ENCODE results near the gene GABRB1.

GABRB1 gene

GRCh38 chr4:47032405-47033106, 1.2 kb downstream of the GABRB1 start:
- H3K4ac ChIP-seq (ENCODE audit: low read depth in 1 of 2, low read length in 2 of 2) = peak overlapping the region in 1 of 2 experiments; percentile 55
- H3K23ac ChIP-seq (ENCODE audit: low read length in 2 of 2) = no peak overlapping the region
- peak overlapping the region in 1 of 2 experiments; percentile 29 for H2BK12ac ChIP-seq (ENCODE audit: low read length in 2 of 2)
- no peak overlapping the region for H3K14ac ChIP-seq (ENCODE audit: low read length in 2 of 2)
- H3K27me3 ChIP-seq (ENCODE audit: control insufficient read depth in 1 of 2, insufficient read depth in 1 of 2, low read length in 2 of 2) = peaks cover 0 to 54% of the 10 kb centered on the region in 2 experiments
- no peaks in the 10 kb centered on the region for H3K79me1 ChIP-seq (replicated peaks; ENCODE audit: low read length, poor library complexity, severe bottlenecking)
- H2BK120ac ChIP-seq (ENCODE audit: low read depth, low read length) = no peak overlapping the region
- no peaks in the 10 kb centered on the region for H3K36me3 ChIP-seq (ENCODE audit: control insufficient read depth in 1 of 2, insufficient read depth in 2 of 2, low read depth in 1 of 2, low read length in 2 of 2)
- H3K9ac ChIP-seq (ENCODE audit: low read length) = peak overlapping the region; percentile 21
- peak overlapping the region; percentile 52 for H4K8ac ChIP-seq (ENCODE audit: low read length)
- peak; percentile 79 for DNase-seq
- H2BK5ac ChIP-seq (ENCODE audit: low read depth, low read length, poor library complexity, severe bottlenecking) = no peak overlapping the region
- 3% methylated on average over 46 of the region's 47 CpGs for WGBS
- H4K91ac ChIP-seq (ENCODE audit: low read length) = no peak overlapping the region
- no peak overlapping the region for H3K27ac ChIP-seq (ENCODE audit: low read length, poor library complexity, severe bottlenecking)
- peak overlapping the region; percentile 83 for H2AFZ ChIP-seq (ENCODE audit: low read depth, low read length)
- no peak overlapping the region for H2BK15ac ChIP-seq (ENCODE audit: low read depth, poor library complexity, severe bottlenecking)
- peak overlapping the region; percentile 23 to 64 for H3K18ac ChIP-seq (ENCODE audit: low read depth in 1 of 2, low read length in 2 of 2)
- peak overlapping the region; percentile 58 to 77 for H3K4me3 ChIP-seq (ENCODE audit: insufficient read depth in 1 of 2, low read depth in 1 of 2, low read length in 2 of 2)
- no peak overlapping the region for H2AK5ac ChIP-seq (ENCODE audit: low read length, severe bottlenecking)
- no peaks in the 10 kb centered on the region for H3K9me3 ChIP-seq (ENCODE audit: control insufficient read depth, low read length)
- peak overlapping the region; percentile 87 for H3K4me2 ChIP-seq (ENCODE audit: low read length, poor library complexity, severe bottlenecking)
- H3K4me1 ChIP-seq (ENCODE audit: control insufficient read depth, insufficient read depth, low read depth, low read length) = peaks cover 8% of the 10 kb centered on the region

GRCh38 chr4:47038263-47038662, 6.9 kb downstream of the GABRB1 start:
- Histone ChIP-seq H4K8ac (ENCODE audit: low read length) (no peak overlapping the region), H2BK12ac (ENCODE audit: low read length in 2 of 2) (no peak overlapping the region), H3K27ac (ENCODE audit: low read length, poor library complexity, severe bottlenecking) (no peak overlapping the region), H2BK5ac (ENCODE audit: low read depth, low read length, poor library complexity, severe bottlenecking) (no peak overlapping the region), H2BK120ac (ENCODE audit: low read depth, low read length) (no peak overlapping the region), H3K27me3 (ENCODE audit: control insufficient read depth in 1 of 2, insufficient read depth in 1 of 2, low read length in 2 of 2) (peaks cover 0 to 32% of the 10 kb centered on the region in 2 experiments), H3K4ac (ENCODE audit: low read depth in 1 of 2, low read length in 2 of 2) (no peak overlapping the region), H3K9me3 (ENCODE audit: control insufficient read depth, low read length) (no peaks in the 10 kb centered on the region), H3K4me2 (ENCODE audit: low read length, poor library complexity, severe bottlenecking) (no peak overlapping the region), H3K9ac (ENCODE audit: low read length) (no peak overlapping the region), H3K18ac (ENCODE audit: low read depth in 1 of 2, low read length in 2 of 2) (no peak overlapping the region), H3K14ac (ENCODE audit: low read length in 2 of 2) (no peak overlapping the region), H2AFZ (ENCODE audit: low read depth, low read length) (no peak overlapping the region), H2AK5ac (ENCODE audit: low read length, severe bottlenecking) (no peak overlapping the region), H3K36me3 (ENCODE audit: control insufficient read depth in 1 of 2, insufficient read depth in 2 of 2, low read depth in 1 of 2, low read length in 2 of 2) (no peaks in the 10 kb centered on the region), H3K4me1 (ENCODE audit: control insufficient read depth, insufficient read depth, low read depth, low read length) (no peaks in the 10 kb centered on the region), H4K91ac (ENCODE audit: low read length) (no peak overlapping the region), H3K79me1 (replicated peaks; ENCODE audit: low read length, poor library complexity, severe bottlenecking) (no peaks in the 10 kb centered on the region), H3K4me3 (ENCODE audit: insufficient read depth in 1 of 2, low read depth in 1 of 2, low read length in 2 of 2) (no peak overlapping the region), H3K23ac (ENCODE audit: low read length in 2 of 2) (no peak overlapping the region), H2BK15ac (ENCODE audit: low read depth, poor library complexity, severe bottlenecking) (no peak overlapping the region)
- no peak for DNase-seq
- WGBS = 80% methylated on average over 1 of the region's 1 CpG

GRCh38 chr4:47040828-47041227, 9.5 kb downstream of the GABRB1 start:
- Histone ChIP-seq H3K14ac (ENCODE audit: low read length in 2 of 2) (no peak overlapping the region), H3K27ac (ENCODE audit: low read length, poor library complexity, severe bottlenecking) (no peak overlapping the region), H3K9ac (ENCODE audit: low read length) (no peak overlapping the region), H2BK5ac (ENCODE audit: low read depth, low read length, poor library complexity, severe bottlenecking) (no peak overlapping the region), H2AK5ac (ENCODE audit: low read length, severe bottlenecking) (no peak overlapping the region), H3K4me3 (ENCODE audit: insufficient read depth in 1 of 2, low read depth in 1 of 2, low read length in 2 of 2) (no peak overlapping the region), H3K36me3 (ENCODE audit: control insufficient read depth in 1 of 2, insufficient read depth in 2 of 2, low read depth in 1 of 2, low read length in 2 of 2) (no peaks in the 10 kb centered on the region), H3K79me1 (replicated peaks; ENCODE audit: low read length, poor library complexity, severe bottlenecking) (no peaks in the 10 kb centered on the region), H3K27me3 (ENCODE audit: control insufficient read depth in 1 of 2, insufficient read depth in 1 of 2, low read length in 2 of 2) (peaks cover 0 to 30% of the 10 kb centered on the region in 2 experiments), H4K8ac (ENCODE audit: low read length) (no peak overlapping the region), H3K23ac (ENCODE audit: low read length in 2 of 2) (no peak overlapping the region), H4K91ac (ENCODE audit: low read length) (no peak overlapping the region), H3K9me3 (ENCODE audit: control insufficient read depth, low read length) (no peaks in the 10 kb centered on the region), H2BK12ac (ENCODE audit: low read length in 2 of 2) (no peak overlapping the region), H2BK120ac (ENCODE audit: low read depth, low read length) (no peak overlapping the region), H2BK15ac (ENCODE audit: low read depth, poor library complexity, severe bottlenecking) (no peak overlapping the region), H2AFZ (ENCODE audit: low read depth, low read length) (no peak overlapping the region), H3K18ac (ENCODE audit: low read depth in 1 of 2, low read length in 2 of 2) (no peak overlapping the region), H3K4me2 (ENCODE audit: low read length, poor library complexity, severe bottlenecking) (no peak overlapping the region), H3K4me1 (ENCODE audit: control insufficient read depth, insufficient read depth, low read depth, low read length) (no peaks in the 10 kb centered on the region), H3K4ac (ENCODE audit: low read depth in 1 of 2, low read length in 2 of 2) (no peak overlapping the region)
- no peak for DNase-seq
- over 99% methylated on average over 3 of the region's 3 CpGs for WGBS

GRCh38 chr4:47043821-47044220, 12.5 kb downstream of the GABRB1 start:
- Histone ChIP-seq H3K4me1 (ENCODE audit: control insufficient read depth, insufficient read depth, low read depth, low read length) (no peaks in the 10 kb centered on the region), H3K9me3 (ENCODE audit: control insufficient read depth, low read length) (no peaks in the 10 kb centered on the region), H3K4me3 (ENCODE audit: insufficient read depth in 1 of 2, low read depth in 1 of 2, low read length in 2 of 2) (no peak overlapping the region), H3K4me2 (ENCODE audit: low read length, poor library complexity, severe bottlenecking) (no peak overlapping the region), H2BK12ac (ENCODE audit: low read length in 2 of 2) (no peak overlapping the region), H3K27me3 (ENCODE audit: control insufficient read depth in 1 of 2, insufficient read depth in 1 of 2, low read length in 2 of 2) (peaks cover 0 to 22% of the 10 kb centered on the region in 2 experiments), H3K14ac (ENCODE audit: low read length in 2 of 2) (no peak overlapping the region), H2BK5ac (ENCODE audit: low read depth, low read length, poor library complexity, severe bottlenecking) (no peak overlapping the region), H4K91ac (ENCODE audit: low read length) (no peak overlapping the region), H3K23ac (ENCODE audit: low read length in 2 of 2) (no peak overlapping the region), H3K36me3 (ENCODE audit: control insufficient read depth in 1 of 2, insufficient read depth in 2 of 2, low read depth in 1 of 2, low read length in 2 of 2) (no peaks in the 10 kb centered on the region), H2AFZ (ENCODE audit: low read depth, low read length) (no peak overlapping the region), H3K27ac (ENCODE audit: low read length, poor library complexity, severe bottlenecking) (no peak overlapping the region), H2AK5ac (ENCODE audit: low read length, severe bottlenecking) (no peak overlapping the region), H2BK15ac (ENCODE audit: low read depth, poor library complexity, severe bottlenecking) (no peak overlapping the region), H3K79me1 (replicated peaks; ENCODE audit: low read length, poor library complexity, severe bottlenecking) (no peaks in the 10 kb centered on the region), H3K9ac (ENCODE audit: low read length) (no peak overlapping the region), H3K4ac (ENCODE audit: low read depth in 1 of 2, low read length in 2 of 2) (no peak overlapping the region), H4K8ac (ENCODE audit: low read length) (no peak overlapping the region), H2BK120ac (ENCODE audit: low read depth, low read length) (no peak overlapping the region), H3K18ac (ENCODE audit: low read depth in 1 of 2, low read length in 2 of 2) (no peak overlapping the region)
- WGBS = 82% methylated on average over 3 of the region's 3 CpGs
- no peak for DNase-seq
